ENCODE results near the gene GPR156. TPM values are rescaled to one million over a fixed set of nuclear protein-coding genes. Genes with fewer than 3 reads are reported as not detected.

GPR156 gene
- total RNA-seq, 1 experiment from 2014 or later = 0.11 TPM

DNA sequence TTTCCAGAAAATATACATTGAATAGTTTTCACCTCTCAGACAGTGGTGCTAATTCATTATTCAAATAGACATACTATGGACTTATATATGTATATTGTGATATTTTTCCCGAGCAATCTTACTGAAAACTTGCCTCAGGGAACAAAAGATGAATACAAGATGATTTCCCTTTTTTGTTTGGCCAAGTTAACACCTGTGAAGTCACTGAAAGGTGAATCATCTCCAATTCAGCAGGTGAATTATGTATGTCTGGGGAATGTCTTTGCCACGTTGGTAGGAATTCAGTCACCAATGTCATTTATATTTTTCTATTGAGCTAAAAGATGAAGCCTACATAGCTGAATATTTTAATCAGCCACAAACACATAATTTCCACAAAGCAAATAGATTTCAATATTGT lies 88.2 kb downstream of the GPR156 start:
- DNase-seq (ENCODE audit: low read depth) = no peak

GRCh38 chr3:120196333-120196732 lies 88.7 kb downstream of the GPR156 start:
- no peak for DNase-seq (ENCODE audit: low read depth)

GRCh38 chr3:120193554-120193953 lies 91.5 kb downstream of the GPR156 start:
- DNase-seq (ENCODE audit: low read depth) = no peak

- DNase-seq (ENCODE audit: low read depth) = no peak
These were observed 92.4 kb downstream of the GPR156 start for GRCh38 chr3:120192579-120192978.

- no peak for DNase-seq (ENCODE audit: low read depth)
These were observed 92.9 kb downstream of the GPR156 start for GRCh38 chr3:120192159-120192558.

- DNase-seq (ENCODE audit: low read depth) = peak; percentile 69
These were observed 102.2 kb downstream of the GPR156 start for GRCh38 chr3:120182613-120183511.

DNA sequence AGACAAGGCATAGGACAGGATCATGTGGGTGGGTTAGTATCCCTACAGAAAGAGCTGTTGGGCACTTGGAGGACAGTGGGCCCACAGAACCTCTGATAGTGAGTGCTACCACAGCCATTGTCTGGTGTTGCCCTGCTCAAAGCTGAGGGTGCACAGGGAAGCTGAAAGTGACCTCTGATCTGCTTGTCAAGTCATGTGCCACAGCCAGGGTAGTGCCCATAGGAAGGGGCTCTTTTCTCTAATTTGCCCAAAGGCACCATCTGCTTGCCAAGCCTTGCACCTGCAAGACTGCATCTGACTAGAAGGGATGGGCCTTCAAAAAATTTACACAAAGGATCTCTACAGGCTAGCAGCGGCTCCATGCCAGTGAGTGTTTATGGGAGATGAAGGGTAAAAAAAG lies 103.4 kb downstream of the GPR156 start:
- peak; percentile 34 for DNase-seq (ENCODE audit: low read depth)

- DNase-seq (ENCODE audit: low read depth) = no peak
These were observed 104.2 kb downstream of the GPR156 start for GRCh38 chr3:120180731-120181412.

DNA sequence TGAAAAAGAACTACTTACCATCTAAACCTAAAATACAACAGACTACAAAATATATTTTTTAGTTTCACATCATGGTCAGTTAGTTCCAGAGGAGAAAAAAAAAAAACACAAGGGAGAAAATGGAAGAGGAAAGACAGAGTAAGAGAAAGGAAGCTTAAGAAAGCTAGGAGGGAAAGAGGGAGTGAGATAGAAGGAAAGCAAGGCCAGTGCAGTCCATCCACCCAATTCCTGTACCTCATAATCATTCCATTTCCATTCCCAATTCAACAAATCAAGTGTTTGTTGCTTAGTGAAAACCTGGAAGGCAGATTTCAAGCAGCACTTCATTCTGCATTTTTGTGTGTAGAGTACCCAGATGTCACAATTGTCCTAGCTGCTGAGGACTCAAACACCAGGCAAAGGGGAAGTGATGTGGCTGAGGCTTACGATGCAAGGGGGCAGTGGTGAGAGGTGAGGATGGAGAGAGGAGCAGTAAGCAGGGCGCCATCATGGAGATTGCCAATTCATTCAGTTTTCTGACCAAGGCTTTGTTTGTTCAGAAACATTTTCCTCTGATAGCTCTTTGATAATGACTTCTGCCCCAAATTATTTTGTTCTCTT lies 107.2 kb downstream of the GPR156 start:
- DNase-seq (ENCODE audit: low read depth) = peak; percentile 80

DNA sequence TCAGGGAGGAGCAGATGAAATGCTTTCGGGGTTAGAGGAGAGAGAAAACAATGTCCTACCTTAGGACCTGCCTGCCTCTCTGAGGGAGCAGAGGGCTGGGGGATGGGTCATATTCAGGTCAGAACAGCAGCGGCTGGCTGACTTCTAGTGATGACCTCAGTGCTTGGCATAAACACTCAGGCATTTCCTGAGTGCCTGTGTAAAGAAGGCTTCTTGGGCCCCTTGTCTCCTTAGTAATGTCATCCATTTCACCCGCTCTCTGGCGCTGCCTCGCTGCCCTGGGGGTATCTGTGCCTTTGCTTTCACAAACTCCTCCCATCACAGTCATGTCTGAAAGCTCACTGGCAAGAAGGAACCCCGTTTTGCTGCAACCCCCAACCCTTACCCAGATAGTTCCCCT lies 107.9 kb downstream of the GPR156 start:
- DNase-seq (ENCODE audit: low read depth) = peak; percentile 97

DNA sequence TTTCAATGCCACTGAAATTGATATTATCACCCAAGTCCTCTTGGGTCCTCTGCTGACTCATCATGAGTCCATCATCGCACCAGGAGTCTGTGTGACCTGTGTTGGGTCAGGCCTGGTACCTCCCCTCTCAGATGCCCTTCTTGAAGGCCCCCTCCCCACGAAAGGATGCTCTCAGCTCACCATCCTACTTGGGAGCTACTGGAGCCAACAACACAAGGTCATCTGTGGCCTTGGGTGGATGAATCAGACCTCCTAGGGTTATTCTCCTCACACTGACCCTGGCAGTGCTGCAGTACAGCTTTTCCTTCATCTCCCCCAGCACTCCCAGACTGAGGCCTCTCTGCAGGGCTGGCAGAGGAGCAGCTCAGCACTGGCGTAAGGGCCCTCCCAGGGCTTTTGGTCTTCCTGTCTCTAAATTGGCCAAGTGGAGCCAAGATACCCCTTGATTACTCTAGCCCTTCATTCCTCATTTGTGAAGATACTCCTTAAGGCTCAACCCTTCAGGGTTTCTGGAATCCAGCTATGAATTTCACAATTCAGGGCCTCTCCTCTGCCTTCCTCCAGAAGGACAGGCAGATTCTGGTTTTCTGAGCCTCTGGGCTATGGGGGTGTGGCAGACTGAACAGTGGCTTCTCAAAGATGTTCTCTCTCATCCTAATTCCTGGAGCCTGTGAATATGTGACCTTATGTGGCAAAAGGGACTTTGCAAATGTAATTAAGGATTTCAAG lies 110.0 kb downstream of the GPR156 start:
- peak; percentile 57 for DNase-seq (ENCODE audit: low read depth)

DNA sequence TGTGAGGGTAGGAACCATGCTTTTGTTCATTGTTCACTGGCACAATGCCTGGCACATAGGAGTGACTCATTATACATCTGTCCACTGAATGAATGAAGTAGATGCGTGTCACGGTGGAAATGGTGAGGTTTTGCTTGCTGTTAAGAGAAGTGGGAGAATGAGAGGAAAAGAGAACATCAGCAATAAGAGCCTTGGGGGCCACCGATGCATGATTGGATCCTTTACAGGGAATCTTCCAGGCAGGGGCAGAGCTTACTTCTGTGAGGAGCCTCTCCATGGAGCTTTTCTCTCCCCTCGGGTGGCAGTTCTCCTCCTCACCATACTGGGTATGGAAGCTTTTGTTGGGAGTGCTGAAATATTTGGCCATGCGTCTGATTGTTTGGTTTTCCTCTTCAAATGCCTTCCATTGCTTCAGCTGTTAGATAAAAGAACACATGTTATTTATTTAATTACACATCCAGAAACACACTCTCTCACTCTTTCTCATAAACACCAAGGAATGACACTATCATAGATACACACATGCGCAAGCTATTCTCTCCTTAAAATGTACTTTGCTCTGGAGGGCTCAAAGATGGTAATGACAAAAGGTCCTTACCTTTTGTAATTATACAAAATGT lies 111.9 kb downstream of the GPR156 start:
- DNase-seq (ENCODE audit: low read depth) = no peak

- peak; percentile 66 for DNase-seq (ENCODE audit: low read depth)
These were observed 113.0 kb downstream of the GPR156 start for GRCh38 chr3:120172070-120172469.

GRCh38 chr3:120171134-120171873 lies 113.7 kb downstream of the GPR156 start:
- no peak for DNase-seq (ENCODE audit: low read depth)

DNA sequence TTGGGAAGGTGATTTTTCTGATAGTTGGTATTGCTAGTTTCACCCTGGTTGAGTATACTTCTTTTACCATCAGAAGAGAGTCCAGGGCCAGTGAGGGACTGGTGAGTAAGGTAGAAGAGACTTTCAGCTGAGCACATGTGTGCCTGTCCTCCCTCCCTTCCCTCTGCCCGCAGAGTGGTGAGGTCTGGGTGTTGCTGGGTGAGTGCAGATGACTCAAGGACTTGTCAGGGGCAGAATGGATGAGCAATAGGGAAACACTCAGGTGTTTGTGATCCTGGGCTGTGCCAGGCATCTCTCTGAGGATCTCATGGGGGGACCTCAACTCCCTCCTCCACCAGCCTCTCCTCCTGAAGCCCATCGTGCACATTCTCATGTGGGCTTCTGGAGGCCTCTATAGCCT lies 114.8 kb downstream of the GPR156 start:
- DNase-seq (ENCODE audit: low read depth) = peak; percentile 99

- DNase-seq (ENCODE audit: low read depth) = no peak
These were observed 115.6 kb downstream of the GPR156 start for GRCh38 chr3:120169407-120169806.

DNA sequence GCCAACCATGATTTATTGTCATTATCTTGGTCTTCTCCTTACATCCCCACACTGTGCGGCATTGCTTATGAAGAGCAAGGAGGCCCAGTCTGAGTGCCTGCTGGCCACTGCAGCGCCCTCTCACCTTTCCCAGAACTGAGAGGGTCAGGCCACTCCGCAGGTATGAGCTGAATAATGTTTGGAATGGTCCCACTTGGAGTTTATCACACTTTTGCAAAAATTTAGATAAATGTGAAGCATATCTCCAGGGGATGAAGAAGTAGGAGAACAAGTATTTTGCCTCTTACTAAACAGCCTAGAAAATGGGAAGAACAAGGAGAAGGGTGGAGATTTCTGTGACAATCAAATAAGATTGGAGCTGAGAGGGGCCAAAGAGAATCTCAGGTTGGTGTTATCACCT lies 116.4 kb downstream of the GPR156 start:
- DNase-seq (ENCODE audit: low read depth) = no peak

DNA sequence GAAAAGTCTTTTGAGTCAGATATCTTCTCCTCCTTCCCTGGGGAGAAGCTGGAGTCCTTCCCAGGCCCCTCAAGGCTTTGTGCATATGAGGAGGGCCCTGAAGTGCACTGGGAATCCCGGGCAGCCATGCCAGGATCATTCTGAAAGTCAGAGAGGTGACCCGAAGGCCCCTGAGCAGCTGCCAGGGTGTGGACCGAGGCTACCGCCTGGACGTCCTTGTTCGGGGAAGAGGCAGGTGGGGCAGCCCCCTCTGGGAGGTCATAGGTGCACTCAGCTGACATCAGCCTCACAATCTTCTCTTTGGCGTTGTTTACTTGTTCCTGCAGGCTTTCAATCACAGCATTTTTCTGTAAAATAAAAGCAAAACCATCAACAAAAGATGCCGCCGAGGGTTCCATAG lies 117.0 kb downstream of the GPR156 start:
- DNase-seq (ENCODE audit: low read depth) = no peak

DNA sequence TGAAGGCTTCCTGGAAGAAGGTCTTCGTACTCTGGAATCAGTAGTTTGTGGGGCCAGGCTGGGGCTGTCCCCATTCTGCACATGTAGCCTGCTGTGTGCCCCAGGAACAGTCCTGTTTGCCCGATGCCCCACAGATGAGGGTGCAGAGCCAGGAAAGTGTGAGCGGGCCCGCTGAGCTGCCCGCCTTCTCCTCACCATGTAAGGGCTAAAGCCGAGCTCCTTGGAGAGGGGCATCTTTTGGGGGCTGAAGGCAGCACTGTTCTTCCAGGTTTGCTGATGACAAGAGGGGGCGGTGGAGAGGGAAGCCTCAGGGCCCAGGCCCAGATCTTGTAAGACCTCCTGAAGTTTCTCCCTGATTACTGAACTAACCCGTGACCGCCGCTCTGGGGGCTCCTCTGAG lies 117.5 kb downstream of the GPR156 start:
- DNase-seq (ENCODE audit: low read depth) = no peak

DNA sequence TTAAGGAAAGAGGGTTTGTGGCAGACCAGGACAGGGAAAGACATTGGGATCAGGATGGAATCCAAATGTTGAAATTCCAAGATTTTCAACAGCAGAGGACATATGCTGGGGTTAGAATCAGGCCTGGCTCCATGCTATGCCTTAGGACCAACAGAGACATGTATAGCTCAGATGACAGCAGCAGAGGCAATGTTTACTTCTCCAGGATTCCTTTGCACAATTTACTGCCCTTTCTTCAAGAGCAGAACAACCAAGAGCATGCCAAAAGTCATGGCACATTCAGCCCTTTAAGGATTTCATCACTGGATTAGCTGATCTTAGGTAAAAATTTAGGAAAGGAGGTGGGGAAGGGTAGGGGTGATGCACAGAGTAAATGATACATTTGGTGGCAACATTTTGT lies 121.2 kb downstream of the GPR156 start:
- DNase-seq (ENCODE audit: low read depth) = no peak

All from HT1080 (cell line).